Measurements from ENCODE around the gene MS4A14.

GRCh38 chr11:60357771-60358170, 38.5 kb upstream of the MS4A14 start:
- TF ChIP-seq POLR2AphosphoS5 (IDR thresholded peaks at IDR 0.05; ENCODE audit: borderline replicate concordance, low read depth, low read length), result no peak
- no peak for TF ChIP-seq EZH2 (IDR thresholded peaks at IDR 0.05)

Data from SK-N-MC (cell line).